ENCODE results near the gene POLD3.
"Not testable (repeated sequence)": the region's sequence is repeated elsewhere in the genome, so short reads cannot be mapped to it uniquely, and the experiment has no call there.

Gene POLD3

GRCh38 chr11:74639533-74639932 is 47.2 kb downstream of the POLD3 start:
- DNase-seq: no peak

GRCh38 chr11:74641289-74641688 is 48.9 kb downstream of the POLD3 start:
- DNase-seq: no peak

DNA sequence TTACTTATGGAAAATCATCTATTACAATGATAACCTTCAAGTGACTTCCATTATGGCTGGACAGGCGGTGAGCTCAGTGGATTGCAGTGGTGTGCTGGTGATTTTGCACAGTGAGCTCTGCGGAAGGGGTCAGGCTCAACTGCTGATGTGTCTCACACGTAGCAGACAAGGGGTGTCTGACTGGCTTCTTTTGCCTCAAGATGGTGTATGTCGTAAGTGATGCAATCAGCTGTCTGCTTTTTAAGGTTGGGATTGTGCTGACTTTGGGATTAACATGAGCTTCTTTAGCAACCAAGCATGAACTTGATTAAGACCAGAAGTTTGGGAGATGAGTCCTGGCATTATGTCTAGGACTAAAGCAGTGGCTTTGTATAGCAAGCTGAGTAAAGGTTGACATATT is 49.5 kb downstream of the POLD3 start:
- DNase-seq: peak; percentile 13

- DNase-seq: no peak
These were observed 50.5 kb downstream of the POLD3 start for GRCh38 chr11:74642912-74643311.

GRCh38 chr11:74644081-74644480 is 51.7 kb downstream of the POLD3 start:
- no peak for DNase-seq

DNA sequence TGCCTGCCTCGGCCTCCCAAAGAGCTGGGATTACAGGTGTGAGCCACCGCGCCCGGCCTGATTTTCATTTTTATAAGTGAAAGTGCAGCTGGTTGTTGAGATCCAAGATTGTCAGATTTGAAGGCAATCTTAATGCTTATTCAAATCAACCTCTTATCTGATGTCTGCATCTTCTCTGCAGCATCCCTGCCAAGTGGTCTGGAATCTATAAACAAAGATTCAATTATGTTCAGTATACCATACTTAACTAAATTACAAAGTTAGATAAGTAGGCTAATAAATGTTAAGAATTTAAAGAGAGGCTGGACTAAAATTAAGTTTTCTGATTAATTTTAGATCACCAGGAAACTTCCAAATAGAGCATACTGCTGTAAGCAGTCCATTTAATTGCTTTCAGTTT is 53.8 kb downstream of the POLD3 start:
- no peak for DNase-seq

DNA sequence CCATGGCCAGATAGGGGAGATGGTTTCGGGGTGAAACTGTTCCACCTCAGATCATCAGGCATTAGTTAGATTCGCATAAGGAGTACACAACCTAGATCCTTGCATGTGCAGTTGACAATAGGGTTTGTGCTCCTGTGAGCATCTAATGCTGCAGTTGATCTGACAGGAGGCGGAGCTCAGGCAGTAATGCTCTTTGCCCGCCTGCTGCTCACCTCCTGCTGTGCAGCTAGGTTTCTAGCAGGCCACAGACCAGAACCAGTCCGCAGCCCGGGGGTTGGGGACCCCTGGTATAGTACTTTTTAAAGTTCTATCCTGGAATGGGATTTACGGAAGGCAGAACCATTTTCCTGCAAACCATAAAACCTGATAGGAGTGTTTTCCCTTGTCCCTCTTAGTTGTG is 54.6 kb downstream of the POLD3 start:
- no peak for DNase-seq

DNA sequence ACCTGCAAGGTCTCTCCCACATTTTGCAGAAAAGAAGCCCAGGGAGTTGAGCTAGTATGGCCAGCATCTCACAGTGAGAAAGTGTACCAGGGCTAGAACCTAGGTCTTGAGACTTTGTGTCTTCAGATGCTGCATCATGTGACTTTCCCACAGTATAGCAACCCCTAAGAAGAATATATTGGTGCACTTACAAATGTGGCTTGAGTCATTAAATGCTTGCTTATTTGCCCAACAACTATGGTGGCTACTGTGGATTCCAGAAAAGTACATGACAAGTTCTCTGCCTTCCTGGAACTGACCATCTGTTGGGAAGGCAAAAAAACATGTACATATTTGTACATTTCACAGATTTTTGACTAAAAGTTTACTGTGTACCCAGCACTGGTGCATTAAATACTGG is 55.0 kb downstream of the POLD3 start:
- no peak for DNase-seq

- DNase-seq: no peak
These were observed 55.4 kb downstream of the POLD3 start for GRCh38 chr11:74647831-74648230.

GRCh38 chr11:74648894-74649293 is 56.5 kb downstream of the POLD3 start:
- DNase-seq: no peak

DNA sequence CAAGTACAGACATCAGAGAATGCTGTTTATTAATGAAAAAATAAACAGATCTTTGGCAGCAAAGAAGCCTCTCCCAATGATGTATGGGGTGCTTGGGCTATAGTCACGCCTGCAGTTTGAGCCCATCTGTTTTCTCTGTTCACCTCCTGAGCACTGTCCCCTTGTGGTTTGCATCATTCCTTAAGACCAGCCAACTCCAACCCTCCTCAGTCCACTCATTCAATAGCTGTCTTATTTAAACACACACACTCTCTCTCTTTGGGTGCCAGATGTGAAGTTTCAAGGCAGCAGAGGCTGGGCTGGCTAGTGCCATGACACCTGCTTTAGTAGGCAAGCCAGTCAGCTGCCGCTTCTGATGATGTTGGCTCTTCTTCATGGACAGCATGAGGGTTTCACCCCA is 58.1 kb downstream of the POLD3 start:
- DNase-seq: no peak

GRCh38 chr11:74654976-74655375 is 62.6 kb downstream of the POLD3 start:
- DNase-seq: no peak

- DNase-seq: not testable (repeated sequence)
These were observed 66.7 kb downstream of the POLD3 start for GRCh38 chr11:74659124-74659523.

DNA sequence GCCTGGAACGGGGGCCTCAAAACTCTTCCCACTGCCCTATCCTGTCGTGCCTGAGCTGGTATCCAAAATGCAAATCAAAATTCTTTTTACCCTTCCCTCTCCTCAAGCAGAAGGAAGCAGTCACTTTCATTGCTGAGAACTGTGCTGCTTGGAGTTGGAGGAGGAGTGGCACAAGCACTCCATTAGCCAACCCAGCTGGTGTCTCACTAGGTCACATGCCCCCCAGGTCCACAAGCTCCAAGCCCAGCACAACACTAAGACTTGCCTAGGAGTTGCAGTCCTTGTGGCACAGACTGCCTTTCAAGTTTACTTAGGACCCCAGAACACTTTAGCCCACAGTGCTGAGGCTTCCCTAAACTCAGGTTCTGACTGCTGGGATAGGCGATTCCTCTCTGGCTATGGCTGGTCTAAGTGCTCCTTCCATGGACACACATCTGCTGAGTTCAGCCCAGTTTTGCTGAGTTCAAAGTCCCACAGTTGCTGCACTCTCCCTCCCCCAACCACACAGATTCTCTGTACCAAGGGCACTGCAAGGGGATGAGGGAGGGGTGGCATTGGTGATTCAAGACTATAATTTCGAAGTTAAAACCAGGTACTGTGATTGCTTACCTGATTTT is 70.2 kb downstream of the POLD3 start:
- DNase-seq: no peak

DNA sequence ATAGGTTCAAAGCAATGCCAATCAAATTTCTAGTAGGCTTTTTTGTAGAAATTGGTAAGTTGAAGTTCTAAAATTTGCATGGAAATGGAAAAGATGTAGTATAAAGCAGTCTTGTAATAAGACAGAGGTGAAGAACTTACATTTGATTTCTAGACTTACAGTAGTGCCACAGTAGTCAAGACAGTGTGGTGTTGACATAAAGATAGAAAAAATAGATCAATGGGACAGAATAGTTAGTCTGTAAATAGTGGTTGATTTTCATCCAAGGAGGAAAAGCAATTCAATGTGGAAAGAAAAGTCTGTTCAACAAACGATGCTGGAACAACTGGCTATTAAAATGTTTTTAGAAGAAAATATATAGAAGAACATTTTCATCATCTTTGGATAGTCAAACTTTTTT is 70.9 kb downstream of the POLD3 start:
- no peak for DNase-seq

DNA sequence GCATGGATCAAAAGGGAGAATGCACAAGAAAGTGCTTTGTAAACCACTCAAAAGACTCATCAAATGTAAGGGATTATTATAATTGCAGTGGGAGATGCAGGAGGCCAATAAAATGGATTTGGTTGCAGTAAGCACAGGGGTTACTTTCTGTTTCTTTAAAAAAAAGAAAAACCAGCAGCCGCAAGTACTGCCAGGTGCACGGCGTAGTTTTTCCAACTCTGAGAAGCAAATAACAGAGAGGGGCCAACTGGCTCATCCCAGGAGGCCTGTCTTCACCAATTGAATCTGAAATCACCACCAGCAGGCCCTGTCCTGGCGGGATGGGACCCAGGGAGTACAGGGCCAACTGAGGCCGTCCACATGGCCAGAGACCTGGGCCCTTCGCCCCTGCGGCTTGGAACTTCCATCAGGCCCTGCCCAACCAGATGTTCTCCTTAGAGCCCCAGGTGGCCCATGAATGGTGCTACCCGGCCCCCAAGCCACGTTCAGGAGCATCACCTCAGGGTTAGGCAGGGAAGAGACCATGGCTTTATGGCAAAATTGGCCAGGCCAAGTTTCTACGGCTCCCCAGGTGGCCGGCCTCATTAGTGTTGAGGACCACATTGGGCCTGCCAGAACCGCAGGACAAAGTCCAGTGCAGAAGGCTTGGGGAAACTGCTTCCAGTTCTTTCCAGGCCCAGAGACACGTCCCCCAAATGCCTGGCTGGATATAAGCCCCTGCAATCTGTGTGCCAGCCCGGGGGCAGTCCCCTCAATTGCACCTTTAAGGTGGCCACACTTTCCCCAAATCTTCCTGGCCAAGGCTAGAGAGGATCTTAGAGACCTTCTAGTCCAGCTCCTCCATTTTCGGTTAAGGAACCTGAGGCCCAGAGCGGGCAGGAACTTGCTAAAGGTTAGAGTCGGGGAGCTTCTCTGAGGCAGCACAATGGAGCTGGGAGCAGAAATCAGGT is 77.1 kb downstream of the POLD3 start:
- no peak for DNase-seq

GRCh38 chr11:74670171-74670570 is 77.8 kb downstream of the POLD3 start:
- DNase-seq: no peak

DNA sequence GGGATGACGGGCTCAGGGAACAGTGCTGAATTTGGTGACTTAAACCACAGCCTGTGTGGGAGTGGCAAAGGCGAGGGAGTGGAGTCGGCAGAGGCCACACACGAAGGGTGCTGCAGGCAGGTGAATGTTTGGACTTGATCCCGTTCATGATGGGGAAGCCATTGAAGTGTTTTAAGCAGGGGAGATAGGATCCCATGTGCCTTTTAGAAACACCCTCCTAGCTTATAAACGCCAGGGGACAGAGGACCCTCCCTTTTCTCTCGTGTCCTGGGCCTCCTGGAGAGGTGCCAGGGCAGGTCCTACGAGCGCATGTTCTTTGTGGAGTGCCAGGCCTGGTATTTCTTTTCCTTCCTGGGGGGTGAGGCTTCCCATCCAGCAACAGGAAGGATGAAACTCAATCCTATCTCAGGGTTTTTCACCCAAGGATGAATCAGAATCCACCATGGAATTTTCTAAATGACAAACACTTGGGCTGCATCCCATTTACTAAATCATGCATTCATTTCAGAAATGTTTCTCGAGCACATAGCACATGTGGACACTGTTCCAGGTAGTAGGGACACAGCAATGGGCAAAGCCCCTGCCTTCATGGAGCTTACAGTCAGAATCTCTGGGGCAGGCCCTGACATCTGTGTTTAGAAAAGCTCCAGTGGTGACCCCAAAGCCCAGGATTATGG is 79.3 kb downstream of the POLD3 start:
- peak; percentile 82 for DNase-seq

DNA sequence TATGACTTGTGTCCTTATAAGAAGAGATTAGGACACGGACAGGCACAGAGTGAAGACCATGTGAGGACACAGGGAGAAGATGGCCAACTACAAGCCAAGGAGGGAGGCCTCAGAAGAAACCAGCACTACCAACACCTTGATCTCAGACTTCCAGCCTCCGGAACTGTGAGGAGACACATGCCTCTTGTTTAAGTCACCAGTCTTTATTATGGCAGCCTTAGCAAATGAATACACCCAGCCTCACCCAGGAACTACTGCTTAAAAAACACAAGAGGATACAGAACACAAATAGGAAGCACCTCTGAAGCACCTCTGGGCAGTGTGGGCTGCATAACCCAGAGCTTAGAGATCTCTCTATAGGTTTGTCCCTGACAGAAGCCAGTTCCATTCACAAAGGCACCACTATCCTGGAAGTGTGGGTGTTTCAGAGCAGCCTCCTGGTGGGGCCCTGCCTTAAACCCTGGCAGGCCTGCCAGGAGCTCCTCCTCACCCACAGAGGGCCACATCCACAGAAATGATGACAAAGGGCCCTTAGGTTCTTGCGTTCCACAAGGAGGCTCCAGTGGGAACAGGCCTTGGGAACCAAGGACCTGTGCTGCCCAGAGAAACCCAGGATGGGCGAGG is 80.1 kb downstream of the POLD3 start:
- no peak for DNase-seq

- DNase-seq: peak; percentile 97
These were observed 80.7 kb downstream of the POLD3 start for GRCh38 chr11:74672956-74673692.

- no peak for DNase-seq
These were observed 81.4 kb downstream of the POLD3 start for GRCh38 chr11:74673693-74674360.

- DNase-seq: no peak
These were observed 83.4 kb downstream of the POLD3 start for GRCh38 chr11:74675761-74676160.
